HEK293 (cell line): ENCODE results near the gene STX10.

ENCODE experiments used
- GLI4 ChIP-seq: fragments of 450-650 bp; formaldehyde crosslinking; IDR thresholded peaks from 2 replicates; pipeline ENCODE4 v1.5.1; 2016; ENCODE audit warnings: missing biosample characterization, missing genetic modification characterization
- ZBTB26 ChIP-seq: fragments of 450-650 bp; formaldehyde crosslinking; optimal IDR thresholded peaks from 2 replicates; pipeline ENCODE3; 2016; ENCODE audit warnings: missing biosample characterization, mild to moderate bottlenecking, missing genetic modification characterization
- ZBTB8A ChIP-seq: fragments of 450-650 bp; formaldehyde crosslinking; IDR thresholded peaks from 2 replicates; pipeline ENCODE4 v1.5.1; 2016; ENCODE audit warnings: missing biosample characterization, missing genetic modification characterization
- ZEB2 ChIP-seq: fragments of 450-650 bp; formaldehyde crosslinking; IDR thresholded peaks from 2 replicates; pipeline ENCODE4 v1.5.1; 2016; ENCODE audit warnings: missing biosample characterization, missing genetic modification characterization
- ZFP41 ChIP-seq: fragments of 450-650 bp; formaldehyde crosslinking; IDR thresholded peaks from 2 replicates; pipeline ENCODE4 v1.5.1; 2016; ENCODE audit warnings: missing biosample characterization, missing genetic modification characterization, borderline replicate concordance
- ZIC2 ChIP-seq: fragments of 450-650 bp; formaldehyde crosslinking; IDR thresholded peaks from 2 replicates; pipeline ENCODE4 v1.5.1; 2016; ENCODE audit warnings: missing biosample characterization, missing genetic modification characterization
- ZNF211 ChIP-seq: fragments of 450-650 bp; formaldehyde crosslinking; IDR thresholded peaks from 2 replicates; pipeline ENCODE4 v1.5.1; 2016; ENCODE audit warnings: low read depth, missing biosample characterization, missing genetic modification characterization
- ZNF26 ChIP-seq: fragments of 450-650 bp; formaldehyde crosslinking; IDR thresholded peaks from 2 replicates; pipeline ENCODE4 v1.5.1; 2016; ENCODE audit warnings: missing biosample characterization, missing genetic modification characterization
- ZNF362 ChIP-seq: fragments of 450-650 bp; formaldehyde crosslinking; IDR thresholded peaks from 2 replicates; pipeline ENCODE4 v1.5.1; 2016; ENCODE audit warnings: missing biosample characterization, missing genetic modification characterization
- ZNF521 ChIP-seq: fragments of 450-650 bp; formaldehyde crosslinking; IDR thresholded peaks from 2 replicates; pipeline ENCODE4 v1.5.1; 2017; ENCODE audit warnings: missing biosample characterization, mild to moderate bottlenecking, missing genetic modification characterization
- ZNF548 ChIP-seq: fragments of 450-650 bp; formaldehyde crosslinking; IDR thresholded peaks from 2 replicates; pipeline ENCODE4 v1.5.1; 2016; ENCODE audit warnings: missing biosample characterization, missing genetic modification characterization
- ZNF580 ChIP-seq: fragments of 450-650 bp; formaldehyde crosslinking; IDR thresholded peaks from 2 replicates; pipeline ENCODE4 v1.5.1; 2016; ENCODE audit warnings: missing biosample characterization, missing genetic modification characterization
- ZNF600 ChIP-seq: fragments of 450-650 bp; formaldehyde crosslinking; IDR thresholded peaks from 2 replicates; pipeline ENCODE4 v1.5.1; 2016; ENCODE audit warnings: missing biosample characterization, missing genetic modification characterization
- ZNF623 ChIP-seq: fragments of 450-650 bp; formaldehyde crosslinking; IDR thresholded peaks from 2 replicates; pipeline ENCODE4 v1.5.1; 2016; ENCODE audit warnings: missing biosample characterization, missing genetic modification characterization
- ZNF639 ChIP-seq: fragments of 450-650 bp; formaldehyde crosslinking; IDR thresholded peaks from 2 replicates; pipeline ENCODE4 v1.5.1; 2016; ENCODE audit warnings: missing biosample characterization, missing genetic modification characterization
- ZNF701 ChIP-seq: fragments of 450-650 bp; formaldehyde crosslinking; IDR thresholded peaks from 2 replicates; pipeline ENCODE4 v1.5.1; 2016; ENCODE audit warnings: missing biosample characterization, missing genetic modification characterization
- ZNF76 ChIP-seq: fragments of 450-650 bp; formaldehyde crosslinking; IDR thresholded peaks from 2 replicates; pipeline ENCODE4; 2016; ENCODE audit warnings: low read depth, missing biosample characterization, missing genetic modification characterization, borderline replicate concordance
- ZNF785 ChIP-seq: fragments of 450-650 bp; formaldehyde crosslinking; IDR thresholded peaks from 2 replicates; pipeline ENCODE4 v1.5.1; 2016; ENCODE audit warnings: missing biosample characterization, missing genetic modification characterization
- ZNF830 ChIP-seq: fragments of 450-650 bp; IDR thresholded peaks from 2 replicates; pipeline ENCODE4 v1.5.0; 2018; ENCODE audit warnings: missing biosample characterization, missing genetic modification characterization, low read depth, mild to moderate bottlenecking, moderate library complexity
- TF ChIP-seq, protein P1 (sequence below): IDR thresholded peaks from 2 replicates; pipeline ENCODE4 v1.6.1; 2011; ENCODE audit warnings: mild to moderate bottlenecking, low read depth, low read length, borderline replicate concordance
- TF ChIP-seq, protein P2 (sequence below): fragments of 450-650 bp; formaldehyde crosslinking; IDR thresholded peaks from 2 replicates; pipeline ENCODE4 v1.5.1; 2016; ENCODE audit warnings: missing biosample characterization, missing genetic modification characterization, borderline replicate concordance
- TF ChIP-seq, protein P3 (sequence below): fragments of 450-650 bp; formaldehyde crosslinking; IDR thresholded peaks from 2 replicates; pipeline ENCODE4 v1.5.1; 2016; ENCODE audit warnings: missing biosample characterization, missing genetic modification characterization, low read depth
- TF ChIP-seq, protein P4 (sequence below): fragments of 450-650 bp; formaldehyde crosslinking; IDR thresholded peaks from 2 replicates; pipeline ENCODE4 v1.5.1; 2016; ENCODE audit warnings: missing biosample characterization, missing genetic modification characterization

Gene STX10

GRCh38 chr19:13154911-13155471 lies 4.8 kb upstream of the STX10 start (continued):
- TF ChIP-seq, protein P1, sequence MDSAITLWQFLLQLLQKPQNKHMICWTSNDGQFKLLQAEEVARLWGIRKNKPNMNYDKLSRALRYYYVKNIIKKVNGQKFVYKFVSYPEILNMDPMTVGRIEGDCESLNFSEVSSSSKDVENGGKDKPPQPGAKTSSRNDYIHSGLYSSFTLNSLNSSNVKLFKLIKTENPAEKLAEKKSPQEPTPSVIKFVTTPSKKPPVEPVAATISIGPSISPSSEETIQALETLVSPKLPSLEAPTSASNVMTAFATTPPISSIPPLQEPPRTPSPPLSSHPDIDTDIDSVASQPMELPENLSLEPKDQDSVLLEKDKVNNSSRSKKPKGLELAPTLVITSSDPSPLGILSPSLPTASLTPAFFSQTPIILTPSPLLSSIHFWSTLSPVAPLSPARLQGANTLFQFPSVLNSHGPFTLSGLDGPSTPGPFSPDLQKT = no peak
- TF ChIP-seq ZBTB26 (tag by site-specific recombination) (no peak), ZFP41 (tag by site-specific recombination) (no peak), ZNF600 (tag by site-specific recombination) (no peak), ZNF362 (no peak), ZNF26 (tag by site-specific recombination) (no peak), ZNF548 (tag by site-specific recombination) (no peak), ZEB2 (no peak), ZNF639 (0 out of 2 replicates have a peak, but pooled peaks have one; percentile 37), ZIC2 (tag by site-specific recombination) (no peak), ZNF580 (peak; percentile 62; the same call in 1 of the 2 replicates), ZBTB8A (tag by site-specific recombination) (no peak), ZNF211 (tag by site-specific recombination) (no peak), ZNF76 (tag by site-specific recombination) (no peak), ZNF701 (no peak), ZNF830 (no peak), ZNF521 (tag by site-specific recombination) (no peak), ZNF785 (tag by site-specific recombination) (no peak), GLI4 (tag by site-specific recombination) (no peak), ZNF623 (tag by site-specific recombination) (peak; percentile 31)
- TF ChIP-seq, protein P2, sequence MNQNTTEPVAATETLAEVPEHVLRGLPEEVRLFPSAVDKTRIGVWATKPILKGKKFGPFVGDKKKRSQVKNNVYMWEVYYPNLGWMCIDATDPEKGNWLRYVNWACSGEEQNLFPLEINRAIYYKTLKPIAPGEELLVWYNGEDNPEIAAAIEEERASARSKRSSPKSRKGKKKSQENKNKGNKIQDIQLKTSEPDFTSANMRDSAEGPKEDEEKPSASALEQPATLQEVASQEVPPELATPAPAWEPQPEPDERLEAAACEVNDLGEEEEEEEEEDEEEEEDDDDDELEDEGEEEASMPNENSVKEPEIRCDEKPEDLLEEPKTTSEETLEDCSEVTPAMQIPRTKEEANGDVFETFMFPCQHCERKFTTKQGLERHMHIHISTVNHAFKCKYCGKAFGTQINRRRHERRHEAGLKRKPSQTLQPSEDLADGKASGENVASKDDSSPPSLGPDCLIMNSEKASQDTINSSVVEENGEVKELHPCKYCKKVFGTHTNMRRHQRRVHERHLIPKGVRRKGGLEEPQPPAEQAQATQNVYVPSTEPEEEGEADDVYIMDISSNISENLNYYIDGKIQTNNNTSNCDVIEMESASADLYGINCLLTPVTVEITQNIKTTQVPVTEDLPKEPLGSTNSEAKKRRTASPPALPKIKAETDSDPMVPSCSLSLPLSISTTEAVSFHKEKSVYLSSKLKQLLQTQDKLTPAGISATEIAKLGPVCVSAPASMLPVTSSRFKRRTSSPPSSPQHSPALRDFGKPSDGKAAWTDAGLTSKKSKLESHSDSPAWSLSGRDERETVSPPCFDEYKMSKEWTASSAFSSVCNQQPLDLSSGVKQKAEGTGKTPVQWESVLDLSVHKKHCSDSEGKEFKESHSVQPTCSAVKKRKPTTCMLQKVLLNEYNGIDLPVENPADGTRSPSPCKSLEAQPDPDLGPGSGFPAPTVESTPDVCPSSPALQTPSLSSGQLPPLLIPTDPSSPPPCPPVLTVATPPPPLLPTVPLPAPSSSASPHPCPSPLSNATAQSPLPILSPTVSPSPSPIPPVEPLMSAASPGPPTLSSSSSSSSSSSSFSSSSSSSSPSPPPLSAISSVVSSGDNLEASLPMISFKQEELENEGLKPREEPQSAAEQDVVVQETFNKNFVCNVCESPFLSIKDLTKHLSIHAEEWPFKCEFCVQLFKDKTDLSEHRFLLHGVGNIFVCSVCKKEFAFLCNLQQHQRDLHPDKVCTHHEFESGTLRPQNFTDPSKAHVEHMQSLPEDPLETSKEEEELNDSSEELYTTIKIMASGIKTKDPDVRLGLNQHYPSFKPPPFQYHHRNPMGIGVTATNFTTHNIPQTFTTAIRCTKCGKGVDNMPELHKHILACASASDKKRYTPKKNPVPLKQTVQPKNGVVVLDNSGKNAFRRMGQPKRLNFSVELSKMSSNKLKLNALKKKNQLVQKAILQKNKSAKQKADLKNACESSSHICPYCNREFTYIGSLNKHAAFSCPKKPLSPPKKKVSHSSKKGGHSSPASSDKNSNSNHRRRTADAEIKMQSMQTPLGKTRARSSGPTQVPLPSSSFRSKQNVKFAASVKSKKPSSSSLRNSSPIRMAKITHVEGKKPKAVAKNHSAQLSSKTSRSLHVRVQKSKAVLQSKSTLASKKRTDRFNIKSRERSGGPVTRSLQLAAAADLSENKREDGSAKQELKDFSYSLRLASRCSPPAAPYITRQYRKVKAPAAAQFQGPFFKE (tag by site-specific recombination) = no peak
- TF ChIP-seq, protein P3, sequence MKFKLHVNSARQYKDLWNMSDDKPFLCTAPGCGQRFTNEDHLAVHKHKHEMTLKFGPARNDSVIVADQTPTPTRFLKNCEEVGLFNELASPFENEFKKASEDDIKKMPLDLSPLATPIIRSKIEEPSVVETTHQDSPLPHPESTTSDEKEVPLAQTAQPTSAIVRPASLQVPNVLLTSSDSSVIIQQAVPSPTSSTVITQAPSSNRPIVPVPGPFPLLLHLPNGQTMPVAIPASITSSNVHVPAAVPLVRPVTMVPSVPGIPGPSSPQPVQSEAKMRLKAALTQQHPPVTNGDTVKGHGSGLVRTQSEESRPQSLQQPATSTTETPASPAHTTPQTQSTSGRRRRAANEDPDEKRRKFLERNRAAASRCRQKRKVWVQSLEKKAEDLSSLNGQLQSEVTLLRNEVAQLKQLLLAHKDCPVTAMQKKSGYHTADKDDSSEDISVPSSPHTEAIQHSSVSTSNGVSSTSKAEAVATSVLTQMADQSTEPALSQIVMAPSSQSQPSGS = no peak
- TF ChIP-seq, protein P4, sequence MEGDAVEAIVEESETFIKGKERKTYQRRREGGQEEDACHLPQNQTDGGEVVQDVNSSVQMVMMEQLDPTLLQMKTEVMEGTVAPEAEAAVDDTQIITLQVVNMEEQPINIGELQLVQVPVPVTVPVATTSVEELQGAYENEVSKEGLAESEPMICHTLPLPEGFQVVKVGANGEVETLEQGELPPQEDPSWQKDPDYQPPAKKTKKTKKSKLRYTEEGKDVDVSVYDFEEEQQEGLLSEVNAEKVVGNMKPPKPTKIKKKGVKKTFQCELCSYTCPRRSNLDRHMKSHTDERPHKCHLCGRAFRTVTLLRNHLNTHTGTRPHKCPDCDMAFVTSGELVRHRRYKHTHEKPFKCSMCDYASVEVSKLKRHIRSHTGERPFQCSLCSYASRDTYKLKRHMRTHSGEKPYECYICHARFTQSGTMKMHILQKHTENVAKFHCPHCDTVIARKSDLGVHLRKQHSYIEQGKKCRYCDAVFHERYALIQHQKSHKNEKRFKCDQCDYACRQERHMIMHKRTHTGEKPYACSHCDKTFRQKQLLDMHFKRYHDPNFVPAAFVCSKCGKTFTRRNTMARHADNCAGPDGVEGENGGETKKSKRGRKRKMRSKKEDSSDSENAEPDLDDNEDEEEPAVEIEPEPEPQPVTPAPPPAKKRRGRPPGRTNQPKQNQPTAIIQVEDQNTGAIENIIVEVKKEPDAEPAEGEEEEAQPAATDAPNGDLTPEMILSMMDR (tag by site-specific recombination) = no peak
